Spleen (tissue), 7 donors: ENCODE results near the gene CNTNAP2.

Experiments used
- POLR2AphosphoS5 ChIP-seq, 3 donors: sonication (generic); formaldehyde crosslinking; IDR thresholded peaks; one replicate each; pipeline ENCODE4 v1.5.1; 2017; ENCODE audit warnings: antibody characterized with exemption in 3 of 3
- TF ChIP-seq, protein P1 (sequence below), 11 experiments: fragments of 200-600 bp in 7 of 11; fragments of 450-650 bp in 4 of 11; sonication (generic) in 4 of 11; IDR thresholded peaks in 8 of 11; conservative IDR thresholded peaks in 3 of 11; 1 replicate in 7 of 11; 2 replicates in 4 of 11; pipeline versions ENCODE4 v1.4.0 to v1.8.0; 2016 to 2021; ENCODE audit warnings: antibody characterized with exemption in 11 of 11, inconsistent platforms in 4 of 11, mild to moderate bottlenecking in 1 of 11
- donor health status: DM: no; HTN: no; CAD: no; lungs with moderate emphysema.
- donor health status: DM: no; HTN: no; CAD: no.
- donor health status: DM: no; HTN: no; CAD: no.

DNA sequence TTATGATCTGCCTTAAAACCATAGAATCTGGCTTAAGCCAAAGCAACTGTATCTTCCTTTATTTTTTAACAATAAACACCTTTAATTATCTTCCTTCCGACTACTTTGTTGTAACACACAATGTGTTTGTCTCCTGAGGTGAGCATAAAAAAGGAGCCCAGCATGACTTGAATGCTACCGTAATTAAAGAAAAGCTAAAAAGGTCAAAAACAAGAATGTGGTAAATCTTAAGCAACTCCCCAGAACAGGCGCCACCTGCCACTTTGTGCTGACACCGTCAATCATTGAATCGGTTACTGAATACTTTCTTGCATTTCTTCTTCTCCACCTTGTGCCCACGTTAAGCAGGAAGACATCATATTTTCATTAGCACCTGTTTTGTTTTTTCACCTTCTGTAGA, 1904.1 kb downstream of the CNTNAP2 start:
- TF ChIP-seq, protein P1, sequence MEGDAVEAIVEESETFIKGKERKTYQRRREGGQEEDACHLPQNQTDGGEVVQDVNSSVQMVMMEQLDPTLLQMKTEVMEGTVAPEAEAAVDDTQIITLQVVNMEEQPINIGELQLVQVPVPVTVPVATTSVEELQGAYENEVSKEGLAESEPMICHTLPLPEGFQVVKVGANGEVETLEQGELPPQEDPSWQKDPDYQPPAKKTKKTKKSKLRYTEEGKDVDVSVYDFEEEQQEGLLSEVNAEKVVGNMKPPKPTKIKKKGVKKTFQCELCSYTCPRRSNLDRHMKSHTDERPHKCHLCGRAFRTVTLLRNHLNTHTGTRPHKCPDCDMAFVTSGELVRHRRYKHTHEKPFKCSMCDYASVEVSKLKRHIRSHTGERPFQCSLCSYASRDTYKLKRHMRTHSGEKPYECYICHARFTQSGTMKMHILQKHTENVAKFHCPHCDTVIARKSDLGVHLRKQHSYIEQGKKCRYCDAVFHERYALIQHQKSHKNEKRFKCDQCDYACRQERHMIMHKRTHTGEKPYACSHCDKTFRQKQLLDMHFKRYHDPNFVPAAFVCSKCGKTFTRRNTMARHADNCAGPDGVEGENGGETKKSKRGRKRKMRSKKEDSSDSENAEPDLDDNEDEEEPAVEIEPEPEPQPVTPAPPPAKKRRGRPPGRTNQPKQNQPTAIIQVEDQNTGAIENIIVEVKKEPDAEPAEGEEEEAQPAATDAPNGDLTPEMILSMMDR (IDR thresholded peaks at IDR 0.05 in 8 of 11, conservative IDR thresholded peaks at IDR 0.05 in 3 of 11): no peak
- TF ChIP-seq POLR2AphosphoS5 (IDR thresholded peaks at IDR 0.05): no peak
